H1 (cell line): ENCODE results near the gene MSH5. TPM values are rescaled to one million over a fixed set of nuclear protein-coding genes. Genes with fewer than 3 reads are reported as not detected.

Source experiments
- EP300 ChIP-seq, 2 experiments: IDR thresholded peaks; 1 replicate in 1 of 2; 2 replicates in 1 of 2; pipeline ENCODE4 v1.6.1; 2011 to 2012; ENCODE audit warnings: low read depth in 2 of 2, low read length in 2 of 2, mild to moderate bottlenecking in 2 of 2, borderline replicate concordance in 1 of 2, inconsistent platforms in 1 of 2, moderate library complexity in 1 of 2
- polyA plus RNA-seq, 7 experiments: library from polyadenylated mRNA; depleted of rRNA in 3 of 7; stranded (reverse) in 5 of 7; unstranded in 2 of 7; fragments of >200 nt in 5 of 7; fragments of 200-250 nt in 2 of 7; gene quantifications; 1 replicate in 5 of 7; 2 replicates in 1 of 7; 4 replicates in 1 of 7; pipeline versions ENCODE4 v1.2.1 to v1.2.3, GENCODE V29; 2011 to 2013; ENCODE audit warnings: missing spikeins in 2 of 7, mixed read lengths in 2 of 7
- total RNA-seq: library from RNA; stranded (reverse); fragmentation: NEBNext Ultra II Directional; extraction: Animal tissue kit (Norgen Biotek cat#: 25700); gene quantifications from 2 replicates; pipeline ENCODE4 v1.2.1, GENCODE V29; 2021

The MSH5 gene
- total and polyA plus RNA-seq, 2 of the 8 experiments (the other 6 are each of a cell fraction or from before 2014, with no cell fraction given) = 25.3 to 26.5 TPM

- no peak for TF ChIP-seq EP300 (IDR thresholded peaks at IDR 0.05; ENCODE audit: borderline replicate concordance in 1 of 2, low read depth in 2 of 2, low read length in 2 of 2)
These were observed 46.3 kb upstream of the MSH5 start (continued) for GRCh38 chr6:31693535-31693934.
